Activated CD4-positive, alpha-beta T cell treated with anti-CD3 and anti-CD28 coated beads, Interleukin-2, Interleukin-6, amounts not matched to agents 100 ng/mL and 50 ng/mL, durations not matched to agents 16 hours and 8 hours (primary cell): ENCODE results near the gene PTPN6.

Experiments
- DNase-seq: peaks from one replicate; pipeline ENCODE4 v3.0.0-alpha.2; 2020

The PTPN6 gene

DNA sequence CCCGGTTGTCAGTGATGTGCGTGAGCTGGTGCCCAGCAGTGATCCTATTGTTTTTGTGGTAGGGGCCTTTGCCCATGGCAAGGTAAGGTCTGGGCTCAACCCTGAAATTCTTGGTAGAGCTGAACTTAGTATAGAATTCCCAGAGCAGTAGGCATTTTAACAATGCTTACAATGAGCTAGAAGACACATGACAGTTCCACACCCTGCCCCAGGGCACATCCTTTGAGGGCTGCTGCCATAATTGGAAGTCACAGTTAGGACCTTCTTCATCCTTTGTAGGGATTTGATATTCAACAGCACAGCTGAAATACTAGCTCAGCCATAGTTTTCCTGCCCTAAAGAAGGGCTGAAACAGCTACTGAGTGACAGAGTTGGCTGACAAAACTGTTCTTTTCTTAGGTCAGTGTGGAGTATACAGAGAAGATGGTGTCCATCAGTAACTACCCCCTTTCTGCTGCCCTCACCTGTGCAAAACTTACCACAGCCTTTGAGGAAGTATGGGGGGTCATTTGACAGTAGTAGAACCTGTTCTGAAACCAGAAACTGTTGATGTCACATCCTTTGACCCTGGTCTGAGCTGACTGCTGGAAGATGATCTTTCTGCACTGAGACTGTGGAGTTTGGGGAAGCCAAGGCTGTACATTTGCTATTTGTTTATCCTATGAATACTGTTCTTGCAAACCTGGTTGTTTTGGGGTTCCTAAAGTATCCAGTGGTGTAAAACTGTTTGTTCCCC lies 24.3 kb downstream of the PTPN6 start:
- no peak for DNase-seq

DNA sequence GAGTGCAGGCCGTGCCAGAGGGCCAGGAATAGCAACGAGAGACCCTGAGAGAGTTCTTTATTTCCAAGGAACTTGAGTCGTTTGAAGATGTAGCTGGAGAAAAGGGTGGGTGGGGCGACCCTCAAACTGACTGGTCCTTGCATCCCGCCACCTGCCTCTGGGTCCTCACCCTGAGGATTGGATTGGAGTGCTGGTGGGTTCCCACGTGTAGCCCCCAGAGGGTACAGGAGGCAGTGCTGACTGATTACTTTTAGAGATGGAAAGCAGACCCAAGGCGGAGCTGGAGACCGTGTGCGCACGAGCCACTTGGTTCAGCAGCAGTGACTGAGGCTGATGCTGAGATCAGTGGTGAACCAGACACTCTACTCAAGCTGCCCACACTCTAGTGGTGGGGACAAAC lies 26.5 kb downstream of the PTPN6 start:
- no peak for DNase-seq

DNA sequence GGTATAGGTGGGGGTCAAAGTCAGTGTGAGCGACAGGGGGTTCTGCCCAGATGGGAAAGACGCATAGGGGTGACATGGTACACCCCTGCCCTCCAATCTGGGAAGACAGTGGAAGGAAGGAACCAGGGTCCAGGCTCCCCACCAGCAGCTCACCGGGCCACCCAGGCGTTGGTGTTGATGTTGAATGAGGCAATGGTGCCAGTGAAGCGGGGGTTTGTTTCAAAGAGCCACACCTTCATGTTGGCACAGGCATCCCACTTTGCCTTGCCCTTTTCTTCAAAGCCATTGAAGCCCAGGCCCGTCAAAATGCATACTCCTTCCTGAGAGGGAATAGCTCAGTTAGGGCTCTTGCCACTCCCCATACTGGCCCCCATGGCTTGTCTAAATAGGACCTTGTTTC lies 27.0 kb downstream of the PTPN6 start:
- DNase-seq, result no peak

DNA sequence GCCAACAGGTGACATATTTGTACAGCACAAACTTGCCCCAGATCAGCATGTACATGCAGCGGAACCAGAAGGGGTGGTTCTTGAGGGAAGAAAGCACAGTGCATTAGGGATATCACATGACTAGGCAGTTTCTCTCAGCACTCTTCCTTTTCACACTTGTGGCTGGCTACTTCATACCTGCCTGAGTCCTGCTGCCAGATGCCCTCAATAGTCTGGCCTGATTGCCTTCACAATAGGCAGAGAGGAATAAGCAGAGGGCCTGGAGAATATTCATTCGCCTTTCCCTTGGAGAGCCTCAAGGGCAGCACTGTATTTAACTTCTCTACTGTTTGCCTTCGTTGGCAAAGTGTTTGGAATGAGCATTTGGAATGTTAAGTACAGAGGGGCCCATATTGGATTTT lies 27.5 kb downstream of the PTPN6 start:
- DNase-seq, result no peak

DNA sequence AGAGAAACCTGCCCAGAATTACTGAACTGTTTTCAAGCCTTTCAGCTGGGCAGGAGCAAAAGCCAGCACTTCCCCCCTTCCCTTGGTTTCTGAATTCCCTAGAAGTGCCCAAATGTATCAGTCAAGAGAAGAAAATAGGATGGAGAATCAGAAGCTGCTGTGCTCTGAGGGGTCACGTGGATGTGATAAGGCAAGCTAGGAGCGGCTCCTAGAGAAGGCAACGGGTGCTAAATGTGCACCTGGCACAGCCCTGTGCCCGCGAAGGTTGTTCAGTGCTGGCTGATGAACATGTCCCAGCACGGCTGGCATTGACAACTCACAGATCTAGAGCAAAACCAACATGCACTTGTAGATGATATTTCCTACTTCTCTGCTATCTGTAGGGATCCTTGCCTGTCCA lies 27.9 kb downstream of the PTPN6 start:
- DNase-seq, result no peak

DNA sequence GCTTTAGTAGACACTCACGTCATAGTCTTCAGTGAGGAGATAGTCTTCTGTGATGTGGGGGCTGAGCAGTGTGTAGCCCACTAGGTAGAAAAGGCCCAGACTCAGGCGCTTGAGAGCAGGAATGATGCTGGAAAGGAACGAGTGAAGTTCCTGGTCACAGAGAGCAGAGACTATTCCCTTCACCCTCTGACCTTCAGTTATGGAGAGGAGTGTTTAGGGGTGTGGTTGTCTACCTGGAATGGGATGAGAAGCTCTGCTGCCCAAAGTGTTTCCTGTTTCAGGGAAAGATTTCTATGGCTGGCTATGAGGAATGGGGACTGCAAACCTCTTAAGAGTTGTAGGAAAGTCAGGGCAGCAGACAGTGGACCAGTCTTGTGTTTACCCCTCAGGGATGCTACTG lies 28.3 kb downstream of the PTPN6 start:
- no peak for DNase-seq

DNA sequence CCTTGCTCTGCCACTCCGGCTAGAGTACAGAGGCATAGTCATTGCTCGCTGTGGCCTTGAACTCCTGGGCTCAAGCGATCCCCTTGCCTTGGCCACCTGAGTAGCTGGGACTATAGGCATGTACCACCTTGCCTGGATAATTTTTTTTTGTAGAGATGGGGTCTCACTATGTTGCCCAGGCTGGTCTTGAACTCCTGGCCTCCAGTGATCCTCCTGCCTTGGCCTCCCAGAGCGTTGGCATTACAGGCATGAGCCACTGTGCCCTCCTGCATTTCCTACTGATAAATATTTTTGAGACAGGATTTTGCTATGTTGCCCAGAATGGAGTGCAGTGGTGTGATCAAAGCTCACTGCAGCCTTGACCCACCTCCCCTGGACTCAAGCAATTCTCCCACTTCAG lies 28.9 kb downstream of the PTPN6 start:
- DNase-seq, result no peak

DNA sequence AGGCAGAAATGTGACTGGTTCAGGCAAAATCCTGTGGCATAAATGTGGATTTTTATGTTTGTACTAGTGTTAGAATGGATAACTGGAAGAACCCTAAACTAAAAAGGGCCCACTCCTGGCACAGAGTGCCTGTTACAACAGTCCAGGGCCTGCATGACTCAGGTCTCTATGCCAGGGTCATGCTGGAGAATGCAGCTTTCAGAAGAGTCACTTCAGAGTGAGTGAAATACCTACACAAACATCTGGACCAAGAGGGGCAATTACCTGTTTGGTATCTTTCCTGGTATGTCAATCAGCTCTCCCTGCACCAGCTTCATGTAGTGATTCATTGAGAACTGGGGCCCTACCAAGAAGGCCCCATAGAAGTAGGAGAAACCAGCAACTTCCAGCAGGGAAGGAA lies 29.6 kb downstream of the PTPN6 start:
- no peak for DNase-seq

DNA sequence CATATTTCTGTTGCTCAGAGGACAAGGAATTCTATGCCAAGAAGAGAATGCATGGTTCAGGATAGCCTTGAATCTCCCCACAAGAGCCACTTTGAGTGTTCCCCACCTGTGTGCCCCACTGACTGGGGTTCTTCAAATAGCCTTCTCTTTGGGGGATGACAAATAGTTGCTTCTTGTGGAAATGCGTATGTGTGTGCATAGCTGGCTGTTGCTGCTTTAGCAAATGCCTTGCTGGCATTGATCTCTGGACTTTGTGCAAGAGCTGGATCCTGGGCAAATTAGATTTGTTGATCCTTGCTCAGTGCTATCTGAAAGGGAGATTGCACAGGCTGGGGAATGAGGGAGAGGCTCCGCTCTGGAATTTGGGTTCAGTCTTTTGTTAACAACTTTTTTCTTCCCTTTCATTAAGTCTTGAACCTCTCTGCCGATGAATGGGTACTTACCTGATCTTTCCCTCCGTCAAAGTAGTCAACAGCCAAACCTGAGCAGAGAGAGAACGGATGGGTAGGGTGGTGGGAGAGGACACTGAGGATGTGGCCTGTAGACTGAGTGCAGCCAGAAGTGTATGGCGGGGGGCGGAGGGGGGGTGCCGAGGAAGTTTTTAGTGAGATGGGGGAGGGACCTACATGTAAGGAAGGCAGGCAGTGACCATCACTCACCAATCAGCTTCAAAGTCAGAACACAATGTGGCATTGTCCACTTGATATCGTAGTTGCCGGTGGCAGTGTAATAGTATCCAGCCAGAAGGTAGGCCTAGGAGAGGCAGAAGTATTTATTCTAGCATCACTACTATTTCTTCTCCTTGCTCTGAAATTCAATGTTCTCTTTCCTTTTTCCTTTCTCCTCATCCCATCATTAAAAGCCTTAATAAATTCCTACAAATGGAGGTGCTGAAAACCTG lies 30.2 kb downstream of the PTPN6 start:
- DNase-seq, result no peak

DNA sequence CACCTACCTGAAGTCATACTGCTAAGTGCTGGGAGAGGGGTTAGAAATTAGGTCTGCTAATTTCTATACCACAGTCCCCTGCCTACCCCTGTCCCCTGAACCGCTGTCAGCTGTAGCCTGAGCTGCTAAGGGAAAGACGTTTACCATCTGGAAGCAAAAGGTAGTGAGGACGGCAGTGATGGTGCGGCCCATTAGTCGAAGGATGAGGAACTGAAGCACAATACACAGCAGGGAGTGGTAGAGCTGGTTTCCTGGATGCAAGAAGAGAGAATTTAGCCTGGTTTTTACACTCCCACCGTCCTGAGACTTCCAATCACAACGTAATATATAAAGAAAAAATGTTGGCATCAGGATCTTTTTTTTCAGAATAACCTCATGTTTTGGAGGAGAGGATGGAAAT lies 31.4 kb downstream of the PTPN6 start:
- no peak for DNase-seq

DNA sequence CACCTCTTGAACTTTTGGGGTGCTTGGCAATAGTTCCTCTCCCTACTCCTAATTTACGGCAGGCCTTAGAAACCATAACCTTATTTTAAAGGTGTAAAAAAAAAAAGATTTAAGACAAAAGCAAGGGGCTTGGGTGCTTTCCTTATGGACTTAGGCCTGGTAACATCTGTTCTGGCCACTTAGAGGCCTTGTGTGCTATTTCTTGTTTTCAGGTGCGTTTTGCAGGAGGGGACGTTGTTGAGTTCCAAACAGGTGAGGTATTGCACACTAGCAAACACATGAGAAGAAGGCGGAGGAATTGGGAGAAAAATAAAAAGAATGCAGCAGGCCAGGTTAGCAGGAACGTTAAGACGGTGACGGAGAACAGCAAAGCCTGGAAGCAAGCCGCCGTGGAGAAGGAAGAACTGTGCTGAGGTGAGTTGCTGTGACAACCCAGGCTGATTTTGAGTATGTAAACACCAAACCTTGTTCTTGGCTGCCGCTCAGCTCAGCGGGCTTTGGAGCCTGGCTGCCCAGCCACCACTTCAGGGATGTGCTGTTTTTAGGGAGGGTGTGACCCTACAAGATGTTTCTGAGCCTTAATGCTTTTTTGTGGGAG lies 36.9 kb downstream of the PTPN6 start:
- DNase-seq, result no peak

DNA sequence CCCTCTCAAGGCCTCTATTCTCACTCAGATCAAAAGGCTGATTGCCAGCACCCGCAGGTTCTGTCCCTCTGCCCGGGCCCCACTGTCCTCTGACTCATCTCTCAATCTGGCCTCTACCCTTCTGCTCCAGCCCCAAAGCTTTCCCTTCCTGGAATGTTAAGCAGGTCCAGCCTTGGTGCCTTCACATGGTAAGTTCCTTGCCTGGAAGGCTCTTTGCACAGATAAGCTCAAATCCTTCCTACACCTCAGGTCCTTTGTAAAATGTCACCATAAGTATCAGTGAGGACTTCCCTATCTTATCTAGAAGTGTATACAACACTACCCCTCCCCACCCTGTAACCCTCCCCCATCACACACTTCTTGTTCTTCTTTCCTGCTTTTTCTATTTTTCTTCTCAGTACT lies 44.9 kb downstream of the PTPN6 start:
- DNase-seq, result no peak

DNA sequence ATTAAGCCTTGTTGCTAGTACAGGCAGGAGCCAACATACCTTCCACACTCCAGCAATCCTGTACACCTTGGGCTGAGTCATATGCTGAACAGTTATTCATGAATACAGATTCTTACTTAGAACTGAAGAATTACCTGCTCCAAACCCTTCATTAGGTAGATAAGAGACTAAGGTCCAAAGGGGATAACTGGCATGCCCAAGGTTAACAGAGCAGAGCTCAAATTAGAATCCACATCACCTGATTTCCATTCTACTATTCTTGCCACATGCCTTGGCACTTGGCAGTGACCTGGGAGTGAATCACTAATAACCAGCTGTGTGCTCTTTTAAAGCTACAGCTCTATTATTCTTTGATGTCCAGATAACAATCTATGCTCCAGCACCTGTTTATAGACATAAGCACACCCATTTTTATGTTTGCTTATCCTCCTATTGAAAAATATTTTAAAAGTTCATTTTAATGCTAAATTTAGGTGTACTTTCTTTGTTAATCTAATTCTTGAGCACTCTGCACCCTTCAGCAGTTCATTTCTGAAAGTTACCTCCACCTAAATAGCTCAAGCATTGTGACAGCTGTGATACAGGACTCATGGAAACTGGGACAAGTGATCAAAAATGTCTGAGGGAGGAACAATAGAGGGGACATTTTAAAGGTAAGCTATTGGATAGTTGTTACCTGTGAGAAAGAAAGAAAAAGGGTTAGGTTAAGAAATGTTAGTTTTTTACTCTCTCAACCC lies 47.7 kb downstream of the PTPN6 start:
- DNase-seq, result no peak

DNA sequence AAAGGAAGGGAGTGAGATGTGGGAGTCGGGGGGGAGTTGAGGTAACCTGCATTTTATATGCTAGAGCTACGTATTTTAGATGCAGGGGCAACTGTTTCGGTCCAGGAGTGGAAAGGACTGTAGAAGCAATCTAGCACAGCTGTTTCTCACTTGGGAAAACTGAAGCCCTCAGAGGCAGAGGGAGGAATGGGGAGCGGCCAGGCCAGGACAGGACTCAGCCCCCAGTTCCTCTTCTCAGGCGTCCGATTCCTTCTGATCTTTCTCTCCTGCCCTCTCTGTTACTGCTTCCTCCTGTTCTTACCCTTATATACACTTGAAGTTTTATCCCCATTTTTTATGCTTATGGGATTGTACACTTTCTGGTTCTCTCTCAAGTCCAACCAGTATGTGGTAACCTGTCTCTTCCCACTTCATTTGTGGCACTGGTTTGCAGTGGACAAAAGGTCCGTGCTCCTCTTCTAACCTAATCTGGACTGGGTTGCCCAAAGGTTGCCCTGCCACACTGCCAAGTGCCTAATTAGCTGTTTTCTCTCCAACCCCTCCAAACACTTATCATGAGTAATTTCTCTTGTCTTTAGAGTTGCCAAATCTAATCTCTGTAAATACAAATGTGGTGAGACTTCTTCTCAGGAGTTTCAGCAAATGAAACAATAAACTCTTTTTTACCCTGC lies 50.9 kb downstream of the PTPN6 start:
- no peak for DNase-seq

DNA sequence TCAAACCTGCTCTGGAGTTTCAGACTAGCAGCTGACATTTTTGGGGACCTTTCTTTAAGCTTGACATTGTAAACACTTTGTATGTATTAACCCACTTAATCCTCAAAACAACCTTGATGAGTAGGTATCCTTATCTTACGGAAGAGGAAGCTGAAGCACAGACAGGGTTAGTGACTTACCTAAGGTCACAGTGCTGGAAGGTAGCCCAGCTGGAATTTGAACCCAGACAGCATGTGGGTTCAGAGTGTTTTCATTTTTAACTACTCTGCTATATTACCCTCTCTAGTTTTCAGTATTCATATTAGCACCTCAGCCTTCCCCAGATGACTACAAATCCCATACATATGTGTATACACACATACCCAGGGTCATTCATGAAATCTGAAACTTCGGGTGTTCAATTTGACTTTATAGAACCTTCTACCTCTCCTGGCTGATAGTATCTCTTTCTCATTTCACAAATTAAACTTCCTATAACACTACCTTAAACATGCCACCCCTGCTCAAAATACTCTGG lies 53.2 kb downstream of the PTPN6 start:
- DNase-seq, result no peak

DNA sequence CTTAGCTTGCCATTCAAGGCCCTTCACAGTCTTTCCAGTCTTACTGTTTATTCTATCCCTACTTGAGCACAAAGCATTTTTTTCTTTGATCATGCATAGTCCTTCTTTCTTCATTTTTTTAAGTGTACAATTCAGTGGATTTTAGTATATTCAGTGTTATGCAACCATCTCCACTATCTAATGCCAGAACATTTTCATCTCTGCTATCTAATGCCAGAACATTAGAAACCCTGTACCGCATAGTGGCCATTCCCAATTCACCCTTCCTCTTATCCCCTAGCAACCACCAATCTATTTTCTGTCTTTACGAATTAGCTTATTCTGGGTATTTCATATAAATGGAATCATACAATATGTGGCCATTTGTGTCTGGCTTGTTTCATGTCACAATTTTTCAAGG lies 53.7 kb downstream of the PTPN6 start:
- DNase-seq, result no peak

DNA sequence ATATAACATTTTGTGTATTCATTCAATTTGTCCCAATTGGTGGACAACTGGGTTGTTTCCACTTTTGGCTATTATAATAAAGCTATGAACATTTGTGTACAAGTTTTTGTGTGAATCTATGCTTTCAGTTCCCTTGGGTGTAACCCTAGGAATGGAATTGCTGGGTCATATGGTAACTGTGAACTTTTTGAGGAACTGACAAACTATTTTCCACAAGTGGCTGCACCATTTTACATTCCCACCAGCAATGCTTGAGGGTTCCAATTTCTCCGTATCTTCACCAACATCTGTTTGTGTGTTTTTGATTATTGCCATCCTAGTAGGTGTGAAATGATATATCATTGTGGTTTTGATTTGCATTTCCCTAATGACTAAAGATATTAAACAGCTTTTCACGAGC lies 54.2 kb downstream of the PTPN6 start:
- DNase-seq, result no peak

DNA sequence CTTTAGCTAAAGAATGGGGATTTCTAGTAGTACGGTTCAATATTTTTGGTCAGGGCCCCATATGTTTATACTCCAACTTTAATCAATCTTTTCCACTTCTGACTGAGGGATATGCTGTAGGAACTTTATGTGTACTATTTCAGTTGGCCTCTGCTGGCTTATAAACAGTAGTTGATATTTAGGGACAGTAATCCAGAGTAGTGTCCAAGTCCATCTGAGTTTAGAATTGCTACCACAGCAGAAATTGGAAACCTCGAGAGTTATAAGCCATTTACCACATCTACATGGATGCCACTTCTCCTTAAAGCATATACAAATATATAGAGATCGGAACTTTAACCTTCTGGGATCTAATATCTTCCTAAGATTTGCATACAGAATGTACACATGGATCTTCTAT lies 55.5 kb downstream of the PTPN6 start:
- DNase-seq, result no peak

DNA sequence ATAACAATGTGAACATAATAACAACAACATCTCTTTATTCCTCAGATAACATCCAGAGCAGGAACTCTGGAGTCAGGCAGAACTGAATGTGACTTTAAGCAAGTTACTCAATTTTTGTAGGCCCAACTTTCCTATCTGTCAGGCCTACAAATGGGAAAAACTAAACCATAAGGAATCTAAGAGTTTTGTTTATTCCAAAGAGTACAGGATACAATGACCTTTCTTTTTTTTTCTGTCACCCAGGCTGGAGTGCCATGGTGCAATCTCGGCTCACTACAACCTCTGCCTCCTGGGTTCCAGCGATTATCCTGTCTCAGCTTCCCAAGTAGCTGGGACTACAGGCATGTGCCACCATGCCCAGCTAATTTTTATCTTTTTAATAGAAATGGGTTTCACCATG lies 57.7 kb downstream of the PTPN6 start:
- DNase-seq, result no peak

DNA sequence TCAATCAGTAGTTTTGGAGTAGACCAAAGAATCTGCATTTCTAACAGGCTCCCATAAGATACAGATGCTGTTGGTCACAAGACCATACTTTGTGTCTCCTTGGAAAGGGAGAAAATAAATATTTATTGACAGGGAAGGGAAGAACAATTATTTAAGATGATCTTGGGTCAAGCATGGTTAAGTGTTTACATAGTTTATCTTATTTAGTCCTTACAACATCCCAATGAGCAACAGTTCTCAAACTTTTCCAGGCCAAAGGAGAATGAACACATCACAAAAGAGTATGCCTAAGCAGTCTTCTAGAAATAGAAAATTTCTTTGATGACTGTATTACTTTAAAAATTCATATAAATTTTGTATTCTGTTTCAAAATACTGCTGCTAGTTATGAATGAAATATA lies 58.4 kb downstream of the PTPN6 start:
- DNase-seq, result no peak
